GM12878 (cell line): ENCODE data around the gene RFLNA. TPM values are rescaled to one million over a fixed set of nuclear protein-coding genes. Genes with fewer than 3 reads are reported as not detected.

Experiments
- ATAC-seq: fragments of 200-7000 bp; cut with Tn5 transposase; 3 replicates; pipeline ENCODE4 v1.9.1; 2020; ENCODE audit warnings: mild to moderate bottlenecking, moderate library complexity
- BruUV-seq: library from RNA; stranded (reverse); fragments of 400-500 nt; replicated peaks from 2 replicates; lab custom pipeline; 2021; lab: Mats Ljungman, UMichigan
- CTCF ChIA-PET: fragments of 300-600 bp; sonication (Branson Sonifier 250); formaldehyde crosslinking; extraction: SDS; loops from one replicate; lab custom pipeline; 2021; ENCODE audit warnings: inconsistent platforms; lab: Yijun Ruan, JAX
- POLR2A ChIA-PET: fragments of 350-600 bp; formaldehyde crosslinking; extraction: SDS; loops from one replicate; lab custom pipeline; 2021; ENCODE audit warnings: inconsistent platforms; lab: Charles Lee
- RAD21 ChIA-PET: fragments of 300-600 bp; sonication (Branson Sonifier 250); formaldehyde crosslinking; loops from one replicate; lab custom pipeline; 2023; ENCODE audit warnings: antibody characterized with exemption; ENCODE audit not compliant: unreplicated experiment; lab: Charles Lee
- SMC1A ChIA-PET: fragments of 300-600 bp; sonication (Branson Sonifier 250); formaldehyde crosslinking; loops from one replicate; lab custom pipeline; 2023; ENCODE audit not compliant: unreplicated experiment, uncharacterized antibody; lab: Charles Lee
- DNase-seq: peaks from one replicate; pipeline ENCODE4 v3.0.0-alpha.2; 2011; ENCODE audit warnings: low read depth, low spot score
- FAIRE-seq: peaks from 3 replicates; lab custom pipeline; 2011; peaks lifted over from hg19 to GRCh38; lab: Jason Lieb, UNC
- H2AFZ ChIP-seq: 2 replicates; pipeline ENCODE4 v1.6.0; 2011; ENCODE audit warnings: low read depth, low read length, control low read depth; ENCODE audit not compliant: control insufficient read depth
- H3K27ac ChIP-seq: 2 replicates; pipeline ENCODE4 v1.5.1; 2011; ENCODE audit warnings: control low read depth; ENCODE audit not compliant: control insufficient read depth, insufficient read depth
- H3K27me3 ChIP-seq, 2 experiments: replicated peaks in 1 of 2; 2 replicates each; pipeline versions ENCODE4 v1.6.0 to v1.6.1; 2011; ENCODE audit warnings: low read length in 1 of 2; ENCODE audit not compliant: control insufficient read depth in 2 of 2, insufficient read depth in 2 of 2
- H3K36me3 ChIP-seq, 2 experiments: 2 replicates each; pipeline ENCODE4 v1.5.1; 2011; ENCODE audit warnings: low read length in 1 of 2; ENCODE audit not compliant: control insufficient read depth in 2 of 2, insufficient read depth in 2 of 2
- H3K4me1 ChIP-seq: 2 replicates; pipeline ENCODE4 v1.6.1; 2011; ENCODE audit warnings: mild to moderate bottlenecking, low read length, moderate library complexity, mixed read lengths; ENCODE audit not compliant: control insufficient read depth, insufficient read depth
- H3K4me2 ChIP-seq: 2 replicates; pipeline ENCODE4 v1.6.0; 2011; ENCODE audit warnings: control low read depth; ENCODE audit not compliant: control insufficient read depth, insufficient read depth
- H3K4me3 ChIP-seq: fragments of 200-600 bp; sonication (generic); 2 replicates; pipeline ENCODE4 v1.5.1; 2016
- H3K79me2 ChIP-seq: 2 replicates; pipeline ENCODE4 v1.6.0; 2011; ENCODE audit warnings: low read length; ENCODE audit not compliant: control insufficient read depth, insufficient read depth
- H3K9ac ChIP-seq: 2 replicates; pipeline ENCODE4 v1.8.0; 2011; ENCODE audit warnings: low read length, control low read depth, mixed read lengths; ENCODE audit not compliant: control insufficient read depth, insufficient read depth
- H3K9me3 ChIP-seq: replicated peaks from 3 replicates; pipeline ENCODE4 v1.5.1; 2011; ENCODE audit warnings: mild to moderate bottlenecking, low read length; ENCODE audit not compliant: control insufficient read depth, insufficient read depth
- H4K20me1 ChIP-seq: 2 replicates; pipeline ENCODE4 v1.6.0; 2011; ENCODE audit not compliant: control insufficient read depth, insufficient read depth
- CBX3 ChIP-seq: fragments of 200-600 bp; sonication (generic); IDR thresholded peaks from 2 replicates; pipeline ENCODE4 v1.6.1; 2016; ENCODE audit warnings: low read depth, borderline replicate concordance
- E2F8 ChIP-seq: fragments of 450-650 bp; IDR thresholded peaks from 2 replicates; pipeline ENCODE4 v1.6.1; 2018; ENCODE audit warnings: mild to moderate bottlenecking, low read depth, moderate library complexity; ENCODE audit not compliant: partially characterized antibody
- ESRRA ChIP-seq: IDR thresholded peaks from 2 replicates; pipeline ENCODE4 v1.6.1; 2012; ENCODE audit warnings: mild to moderate bottlenecking, low read length, improper control_type of control experiment
- JUND ChIP-seq: IDR thresholded peaks from 2 replicates; pipeline ENCODE4 v1.6.1; 2012; ENCODE audit warnings: low read depth, mild to moderate bottlenecking, low read length, improper control_type of control experiment, moderate library complexity
- KDM1A ChIP-seq: fragments of 200-600 bp; sonication (generic); IDR thresholded peaks from 2 replicates; pipeline ENCODE4 v1.6.1; 2016; ENCODE audit warnings: borderline replicate concordance
- NKRF ChIP-seq: fragments of 450-650 bp; conservative IDR thresholded peaks from 2 replicates; pipeline ENCODE4 v1.6.1; 2017; ENCODE audit warnings: mild to moderate bottlenecking, moderate library complexity
- NR2C1 ChIP-seq: fragments of 450-650 bp; IDR thresholded peaks from 2 replicates; pipeline ENCODE4 v1.6.1; 2017; ENCODE audit warnings: antibody characterized with exemption, mild to moderate bottlenecking, moderate library complexity
- PKNOX1 ChIP-seq: fragments of 450-650 bp; IDR thresholded peaks from 2 replicates; pipeline ENCODE4 v1.6.1; 2016; ENCODE audit warnings: mild to moderate bottlenecking
- STAT1 ChIP-seq: fragments of 450-650 bp; conservative IDR thresholded peaks from 2 replicates; pipeline ENCODE4 v1.6.1; 2014; ENCODE audit warnings: antibody characterized with exemption, mild to moderate bottlenecking
- STAT3 ChIP-seq: IDR thresholded peaks from 2 replicates; pipeline ENCODE4 v1.6.1; 2011; ENCODE audit warnings: low read depth, low read length, improper control_type of control experiment
- WGBS: methylation state at CpG from one replicate; pipeline ENCODE4 v1.1.6; 2016; ENCODE audit warnings: low lambda C conversion rate; ENCODE audit not compliant: insufficient replicate concordance, insufficient coverage; ENCODE audit errors: missing lambda C conversion rate; 5-methylcytosine and 5-hydroxymethylcytosine counted together
- in situ Hi-C: fragments of 300-500 bp; cut with MboI; formaldehyde crosslinking; loops from 9 replicates; pipeline ENCODE4 v1.14.3; 2018; ENCODE audit warnings: mixed read lengths
- intact Hi-C: fragments of 100-400 bp; cut with micrococcal nuclease; formaldehyde crosslinking; loops from one replicate; pipeline ENCODE4 v1.14.2; 2022; ENCODE audit not compliant: unreplicated experiment
- polyA plus RNA-seq, 11 experiments: library from polyadenylated mRNA; depleted of rRNA in 4 of 11; unstranded in 6 of 11; stranded (reverse) in 5 of 11; fragments of >200 nt; fragmentation: Nextera tagmentation in 4 of 11; fragmentation: Illumina TruSeq in 1 of 11; extraction: Ambion mirVana in 4 of 11; extraction: Trizol in 1 of 11; gene quantifications; 1 replicate in 1 of 11; 2 replicates in 10 of 11; pipeline versions ENCODE4 v1.2.1 to v1.2.3, GENCODE V29; 2011 to 2016; ENCODE audit warnings: inconsistent platforms in 2 of 11, missing spikeins in 2 of 11, low read depth in 1 of 11
- total RNA-seq, 4 experiments: library from RNA; depleted of rRNA in 3 of 4; stranded (reverse); fragments of >200 nt in 3 of 4; fragmentation: Illumina TruSeq in 1 of 4; extraction: Trizol in 1 of 4; gene quantifications; 2 replicates each; pipeline versions ENCODE4 v1.2.1 to v1.2.3, GENCODE V29; 2013 to 2021

RFLNA gene
- total and polyA plus RNA-seq, 10 of the 15 experiments (the other 5 are each of a cell fraction or from before 2014, with no cell fraction given) = 0.08 TPM; not detected in 9

GRCh38 chr12:124363353-124363965, 68.6 kb downstream of the RFLNA start:
- ATAC-seq = no peak
- no peak overlapping the region for H3K4me3 ChIP-seq
- TF ChIP-seq ESRRA (no peak), E2F8 (no peak)
- DNase-seq = no peak
- intact Hi-C loops = no loop called here
- no peak overlapping the region for H2AFZ ChIP-seq
- no peaks in the 10 kb centered on the region for H3K9me3 ChIP-seq
- peaks cover 11 to 22% of the 10 kb centered on the region in 2 experiments; a peak in 3 of 4 replicates for H3K36me3 ChIP-seq
- no peak overlapping the region for H3K27ac ChIP-seq
- in situ Hi-C loops = loop anchor here (25.0 kb wide), 1 partner anchor 399 kb away; no protein-coding TSS in a partner anchor
- no peaks in the 10 kb centered on the region for H4K20me1 ChIP-seq
- 91% methylated on average over 18 of the region's 23 CpGs for WGBS
- H3K9ac ChIP-seq = no peak overlapping the region
- no peak overlapping the region for H3K4me2 ChIP-seq
- no peak for FAIRE-seq
- RAD21 ChIA-PET = no interaction called here
- POLR2A ChIA-PET = no interaction called here
- BruUV-seq = no TSS peak
- CTCF ChIA-PET = interaction anchor here (0.6 kb wide), 1 partner anchor 44 kb away, joined by 3 read pairs; no protein-coding TSS in a partner anchor
- H3K27me3 ChIP-seq = no peaks in the 10 kb centered on the region
- H3K4me1 ChIP-seq = no peaks in the 10 kb centered on the region
- H3K79me2 ChIP-seq = no peaks in the 10 kb centered on the region
- SMC1A ChIA-PET = no interaction called here

GRCh38 chr12:124364543-124364942, 69.7 kb downstream of the RFLNA start:
- no peak for TF ChIP-seq JUND
- no peak for TF ChIP-seq PKNOX1
- TF ChIP-seq KDM1A = no peak
- TF ChIP-seq NKRF = no peak
- no peak for TF ChIP-seq NR2C1
- no peak for TF ChIP-seq STAT1
- no peak for TF ChIP-seq STAT3
- TF ChIP-seq CBX3 = no peak
- in situ Hi-C loops = loop anchor here (25.0 kb wide), 1 partner anchor 398 kb away; no protein-coding TSS in a partner anchor
- POLR2A ChIA-PET = no interaction called here
- H3K4me3 ChIP-seq = no peak overlapping the region
- no peaks in the 10 kb centered on the region for H3K4me1 ChIP-seq
- SMC1A ChIA-PET = no interaction called here
- no peak for DNase-seq
- no peaks in the 10 kb centered on the region for H3K9me3 ChIP-seq
- WGBS = 97% methylated on average over 11 of the region's 11 CpGs
- RAD21 ChIA-PET = no interaction called here
- no peak overlapping the region for H3K27ac ChIP-seq
- CTCF ChIA-PET = no interaction called here
- H3K27me3 ChIP-seq = no peaks in the 10 kb centered on the region
- no peak for ATAC-seq
- H3K4me2 ChIP-seq = no peak overlapping the region
- no peak overlapping the region for H3K9ac ChIP-seq
- no peak for FAIRE-seq
- H2AFZ ChIP-seq = no peak overlapping the region
- intact Hi-C loops = no loop called here
- BruUV-seq = no TSS peak
- H3K36me3 ChIP-seq = peaks cover 4 to 16% of the 10 kb centered on the region in 2 experiments; a peak in 3 of 4 replicates
- H3K79me2 ChIP-seq = no peaks in the 10 kb centered on the region
- H4K20me1 ChIP-seq = no peaks in the 10 kb centered on the region
